ENCODE results near the gene FAM186B. TPM values are rescaled to one million over a fixed set of nuclear protein-coding genes. Genes with fewer than 3 reads are reported as not detected.

FAM186B gene
- total and polyA plus RNA-seq, 11 donors: 0.17 to 0.78 (median 0.41) TPM

DNA sequence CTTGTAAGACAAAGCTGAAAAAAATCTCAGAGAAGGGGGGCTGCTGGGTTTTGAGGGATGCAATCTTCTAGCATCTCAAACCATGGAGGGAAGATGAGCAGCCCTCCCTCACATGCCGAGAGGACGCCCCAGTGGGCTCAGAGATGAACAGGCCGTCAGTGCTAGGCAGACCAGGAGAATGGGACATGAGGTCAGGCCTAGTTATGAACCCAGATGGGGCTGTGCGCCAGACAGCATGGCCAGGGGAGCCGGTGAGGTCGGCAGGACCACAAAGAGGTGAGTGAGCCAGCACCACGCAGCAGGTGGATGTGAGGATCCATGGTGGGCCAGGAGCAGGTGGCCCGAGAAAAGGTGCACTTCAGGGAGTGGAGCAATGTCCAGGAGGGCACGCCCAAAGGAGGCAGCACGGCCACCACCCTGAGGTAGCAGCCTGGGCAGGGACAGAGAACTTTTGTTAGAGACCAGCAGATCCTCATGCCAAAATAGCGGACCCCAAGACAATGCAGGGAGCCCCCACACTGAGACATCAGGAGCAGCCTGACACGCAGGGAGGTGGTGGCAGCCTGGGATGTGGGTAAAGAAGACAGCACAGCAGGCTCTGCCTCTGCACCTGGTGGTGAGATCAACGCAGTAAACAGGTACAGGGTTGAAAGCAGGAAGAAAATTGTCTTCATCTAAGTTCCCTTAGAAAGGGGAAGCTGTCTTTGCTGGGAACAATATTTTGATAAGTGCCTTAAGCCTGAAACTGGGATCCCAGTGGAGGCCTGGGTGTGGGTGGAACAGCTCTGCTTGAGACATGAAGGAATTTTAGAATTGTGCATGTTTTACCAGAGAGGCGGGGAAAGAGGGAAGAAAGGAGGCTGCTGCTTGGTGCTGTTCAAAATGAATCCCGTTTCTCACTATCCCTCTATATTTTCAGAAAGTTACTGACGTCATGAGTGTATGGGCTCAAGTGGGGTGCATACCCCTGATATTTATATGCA, 19.7 kb downstream of the FAM186B start:
- 79 to 86% (median 82%) methylated on average over 14 to 16 of the region's 16 CpGs for WGBS, 4 donors
- H3K9me3 ChIP-seq: peaks cover 0 to 2% (median 0%) of the 10 kb centered on the region in 12 donors
- DNase-seq: no peak
- intact Hi-C loops (cut with DNase I): no loop called here
- no peak for ATAC-seq
- peak overlapping the region in 1 of 12 donors; percentile 28 for H3K27ac ChIP-seq
- H3K27me3 ChIP-seq: no peaks in the 10 kb centered on the region
- H3K4me1 ChIP-seq: peaks cover 0 to 61% (median 32%) of the 10 kb centered on the region in 12 donors
- no peak overlapping the region for H3K4me3 ChIP-seq
- peaks cover 0 to 3% (median 0%) of the 10 kb centered on the region in 9 donors for H3K36me3 ChIP-seq
- no peak for TF ChIP-seq POLR2A (IDR thresholded peaks at IDR 0.05)

DNA sequence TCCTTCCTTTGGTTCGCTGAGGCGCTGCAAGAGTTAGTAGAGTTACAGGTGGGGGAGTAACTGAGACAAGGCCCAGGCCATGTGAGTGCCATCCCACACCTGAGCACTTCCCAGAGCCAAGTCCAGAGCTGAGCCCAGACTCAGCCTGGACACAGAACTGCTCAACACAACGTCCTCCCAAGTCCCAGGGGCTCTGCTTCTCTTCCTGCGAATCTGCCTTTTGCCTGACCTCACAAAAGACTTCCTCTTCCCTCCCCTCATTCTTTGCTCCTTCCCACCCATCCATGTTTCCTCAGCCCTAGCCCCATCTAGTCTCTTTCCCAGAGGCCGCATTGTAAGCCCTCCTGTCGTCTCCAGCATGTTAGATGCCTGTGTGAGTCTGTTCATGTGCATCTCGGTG, 20.8 kb downstream of the FAM186B start:
- Histone ChIP-seq H3K27me3 (no peaks in the 10 kb centered on the region), H3K4me1 (peaks cover 0 to 70% (median 40%) of the 10 kb centered on the region in 12 donors), H3K4me3 (peak overlapping the region in 1 of 12 donors; percentile 22), H3K36me3 (peaks cover 0 to 3% (median 0%) of the 10 kb centered on the region in 9 donors), H3K27ac (peak overlapping the region in 5 of 12 donors; percentile 0 to 62 (median 32)), H3K9me3 (no peaks in the 10 kb centered on the region)
- ATAC-seq (no peak), DNase-seq (no peak)
- WGBS, 4 donors: 53 to 56% (median 54%) methylated on average over 7 of the region's 7 CpGs
- intact Hi-C loops (cut with DNase I): loop anchor here in 7 of 10 donors (5.0 kb wide), 4 partner anchors 37 to 227 kb away; partner anchors contain the start of genes PRPF40B (in 2 of the 7) and SPATS2 (in 1 of the 7)
- TF ChIP-seq, protein P1, sequence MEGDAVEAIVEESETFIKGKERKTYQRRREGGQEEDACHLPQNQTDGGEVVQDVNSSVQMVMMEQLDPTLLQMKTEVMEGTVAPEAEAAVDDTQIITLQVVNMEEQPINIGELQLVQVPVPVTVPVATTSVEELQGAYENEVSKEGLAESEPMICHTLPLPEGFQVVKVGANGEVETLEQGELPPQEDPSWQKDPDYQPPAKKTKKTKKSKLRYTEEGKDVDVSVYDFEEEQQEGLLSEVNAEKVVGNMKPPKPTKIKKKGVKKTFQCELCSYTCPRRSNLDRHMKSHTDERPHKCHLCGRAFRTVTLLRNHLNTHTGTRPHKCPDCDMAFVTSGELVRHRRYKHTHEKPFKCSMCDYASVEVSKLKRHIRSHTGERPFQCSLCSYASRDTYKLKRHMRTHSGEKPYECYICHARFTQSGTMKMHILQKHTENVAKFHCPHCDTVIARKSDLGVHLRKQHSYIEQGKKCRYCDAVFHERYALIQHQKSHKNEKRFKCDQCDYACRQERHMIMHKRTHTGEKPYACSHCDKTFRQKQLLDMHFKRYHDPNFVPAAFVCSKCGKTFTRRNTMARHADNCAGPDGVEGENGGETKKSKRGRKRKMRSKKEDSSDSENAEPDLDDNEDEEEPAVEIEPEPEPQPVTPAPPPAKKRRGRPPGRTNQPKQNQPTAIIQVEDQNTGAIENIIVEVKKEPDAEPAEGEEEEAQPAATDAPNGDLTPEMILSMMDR (IDR thresholded peaks at IDR 0.05): no peak
- TF ChIP-seq POLR2A (IDR thresholded peaks at IDR 0.05): no peak

DNA sequence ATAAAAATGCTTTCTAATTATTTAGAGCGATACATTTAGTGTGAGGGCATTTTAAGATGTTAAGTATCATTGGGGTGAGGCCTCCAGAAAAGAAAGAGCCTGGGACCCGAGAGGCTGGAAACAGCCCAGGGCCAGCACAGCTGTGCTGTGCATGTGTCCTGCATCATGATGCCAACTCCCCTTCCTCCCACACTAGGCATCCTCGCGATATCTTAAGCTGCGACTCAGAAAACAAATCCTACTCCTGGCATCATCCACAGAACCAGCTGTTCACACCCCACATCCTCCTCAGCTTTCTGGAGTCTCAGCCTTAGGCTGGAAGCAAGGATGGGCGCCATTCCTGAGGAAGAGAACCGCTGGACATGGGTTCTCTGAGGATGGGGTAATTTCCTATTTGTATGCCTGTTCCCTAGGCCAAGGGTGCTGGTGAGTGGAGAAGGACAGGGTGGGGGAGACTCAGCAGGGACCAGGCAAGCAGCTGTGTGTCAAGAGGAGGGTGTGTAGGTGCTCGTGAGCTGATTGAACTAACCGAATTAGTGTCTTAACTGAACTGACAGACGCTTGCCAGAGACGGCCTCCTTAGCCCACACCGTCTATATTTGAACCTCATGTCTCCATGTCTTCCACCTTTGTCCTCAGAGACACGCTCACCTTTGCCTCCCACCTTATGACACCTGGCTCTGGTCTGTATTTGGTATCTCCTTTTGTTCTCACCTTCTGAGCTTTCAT, 21.9 kb downstream of the FAM186B start:
- no peak for TF ChIP-seq POLR2A (IDR thresholded peaks at IDR 0.05)
- TF ChIP-seq, protein P1 (IDR thresholded peaks at IDR 0.05): no peak
- ATAC-seq: peak in 2 of 4 donors; percentile 6 to 14
- Histone ChIP-seq H3K9me3 (no peaks in the 10 kb centered on the region), H3K27me3 (no peaks in the 10 kb centered on the region), H3K4me1 (peaks cover 0 to 63% (median 34%) of the 10 kb centered on the region in 12 donors), H3K36me3 (peaks cover 0 to 3% (median 0%) of the 10 kb centered on the region in 9 donors), H3K27ac (peak overlapping the region in 10 of 12 donors; percentile 8 to 77 (median 40)), H3K4me3 (no peak overlapping the region)
- WGBS, 4 donors: 61 to 72% (median 68%) methylated on average over 13 of the region's 13 CpGs
- intact Hi-C loops (cut with DNase I): loop anchor here in 8 of 10 donors (2.0 to 5.0 kb wide), 5 partner anchors 36 to 226 kb away; partner anchors contain the start of genes PRPF40B (in 3 of the 8) and SPATS2 (in 1 of the 8)
- DNase-seq: no peak

DNA sequence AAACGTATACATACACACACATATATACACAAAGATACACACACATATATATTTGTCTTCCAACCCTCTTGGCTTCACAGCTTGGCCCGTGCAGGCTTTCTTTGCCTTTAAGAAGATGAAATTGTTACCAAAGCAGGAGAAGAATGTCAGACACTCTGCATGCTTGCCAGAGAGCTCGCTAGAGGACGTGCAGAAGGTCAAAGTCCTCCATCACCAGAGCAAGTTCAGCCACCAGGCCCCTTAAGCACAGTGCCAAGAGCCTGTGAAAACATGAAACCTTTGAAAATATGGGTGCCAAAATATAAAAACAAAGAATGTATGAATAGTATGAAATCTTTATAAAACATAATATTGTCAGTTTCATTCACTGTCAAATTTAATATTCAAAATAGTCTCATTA, 22.6 kb downstream of the FAM186B start:
- ATAC-seq: peak; percentile 56 to 75 (median 64)
- intact Hi-C loops (cut with DNase I): loop anchor here in 8 of 10 donors (2.0 to 5.0 kb wide), 5 partner anchors 36 to 226 kb away; partner anchors contain the start of genes PRPF40B (in 3 of the 8) and SPATS2 (in 1 of the 8)
- peak in 4 of 5 donors; percentile 48 to 75 (median 48) for DNase-seq
- Histone ChIP-seq H3K4me1 (peaks cover 0 to 62% (median 30%) of the 10 kb centered on the region in 12 donors), H3K4me3 (no peak overlapping the region), H3K9me3 (no peaks in the 10 kb centered on the region), H3K36me3 (peaks cover 0 to 3% (median 0%) of the 10 kb centered on the region in 9 donors), H3K27me3 (no peaks in the 10 kb centered on the region), H3K27ac (peak overlapping the region in 10 of 12 donors; percentile 8 to 77 (median 40))
- 34 to 43% (median 38%) methylated on average over 4 of the region's 4 CpGs for WGBS, 4 donors
- TF ChIP-seq, protein P1 (IDR thresholded peaks at IDR 0.05): no peak
- TF ChIP-seq POLR2A (IDR thresholded peaks at IDR 0.05): no peak

Data from heart left ventricle (tissue), 16 donors.